Right cardiac atrium (tissue), 5 donors: ENCODE data around the gene NF2. TPM values are rescaled to one million over a fixed set of nuclear protein-coding genes. Genes with fewer than 3 reads are reported as not detected.

Experiments
- ATAC-seq, 2 donors: fragments of 200-7000 bp; cut with Tn5 transposase; one replicate each; pipeline versions ENCODE4 v1.8.0 to v1.9.1; 2020; ENCODE audit warnings: moderate library complexity in 2 of 2, mild to moderate bottlenecking in 1 of 2
- DNase-seq, 3 donors: peaks; one replicate each; pipeline ENCODE4 v3.0.0-alpha.2; 2020
- H3K27ac ChIP-seq: one replicate; pipeline ENCODE4 v1.5.1; 2013; ENCODE audit warnings: mild to moderate bottlenecking, low read length, control low read depth, moderate library complexity
- H3K27me3 ChIP-seq: one replicate; pipeline ENCODE4 v1.6.1; 2013; ENCODE audit not compliant: control insufficient read depth, insufficient read depth
- H3K4me1 ChIP-seq: one replicate; pipeline ENCODE4 v1.6.1; 2013; ENCODE audit warnings: low read length; ENCODE audit not compliant: control insufficient read depth, insufficient read depth
- H3K4me3 ChIP-seq: one replicate; pipeline ENCODE4 v1.5.1; 2013; ENCODE audit warnings: low read length, control low read depth
- H3K9me3 ChIP-seq: one replicate; pipeline ENCODE4 v1.6.1; 2013; ENCODE audit warnings: low read length; ENCODE audit not compliant: control insufficient read depth
- WGBS: extraction: QIAGEN DNeasy Blood & Tissue Kit; methylation state at CpG from one replicate; pipeline ENCODE4 v1.1.7; 2013; 5-methylcytosine and 5-hydroxymethylcytosine counted together
- intact Hi-C, 4 donors: fragments of 100-400 bp; cut with DNase I; formaldehyde crosslinking; loops; one replicate each; pipeline versions ENCODE4 v1.11.0 to v1.14.0; 2022 to 2023
- polyA plus RNA-seq: library from polyadenylated mRNA; stranded (reverse); fragments of 200-250 nt; gene quantifications from one replicate; pipeline ENCODE4 v1.2.3, GENCODE V29; 2013
- total RNA-seq, 4 donors: library from RNA; stranded (reverse); fragmentation: NEBNext Ultra II Directional; extraction: Animal tissue kit (Norgen Biotek cat#: 25700); gene quantifications; one replicate each; pipeline ENCODE4 v1.2.1, GENCODE V29; 2021
- donor health status: healthy with polysubstance abuse.
- donor health status: DM: no; HTN: yes; CAD: no.
- donor health status: DM: no; HTN: no; CAD: no.
- donor health status: DM: no; HTN: yes; CAD: no; lungs with severe emphysema.
- donor health status: DM: yes; HTN: yes; CAD: no.

The NF2 gene
- total and polyA plus RNA-seq, 5 donors = 23.4 to 53.9 (median 49.0) TPM

DNA sequence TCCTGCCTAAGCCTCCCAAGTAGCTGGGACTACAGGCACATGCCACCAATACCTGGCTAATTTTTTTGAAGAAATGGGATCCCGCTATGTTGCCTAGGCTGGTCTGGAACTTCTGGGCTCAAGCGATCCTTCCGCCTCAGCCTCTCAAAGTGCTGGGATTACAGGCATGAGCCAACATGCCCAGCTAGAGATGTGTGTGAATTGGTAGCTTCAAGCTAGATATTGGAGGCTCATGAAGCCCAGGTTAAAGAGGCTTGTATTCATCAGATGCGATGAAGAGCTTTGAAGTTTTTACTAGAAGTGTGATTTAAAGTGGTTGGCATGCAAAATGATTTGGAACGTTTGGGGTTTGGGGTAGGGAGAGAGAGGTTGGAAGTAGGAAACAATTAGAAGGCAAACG, 19.6 kb downstream of the NF2 start:
- H3K9me3 ChIP-seq = no peaks in the 10 kb centered on the region
- DNase-seq = no peak
- intact Hi-C loops = no loop called here
- H3K4me3 ChIP-seq = no peak overlapping the region
- no peak overlapping the region for H3K27ac ChIP-seq
- H3K4me1 ChIP-seq = peaks cover 2% of the 10 kb centered on the region
- no peak for ATAC-seq
- 85% methylated on average over 6 of the region's 6 CpGs for WGBS
- H3K27me3 ChIP-seq = no peaks in the 10 kb centered on the region

DNA sequence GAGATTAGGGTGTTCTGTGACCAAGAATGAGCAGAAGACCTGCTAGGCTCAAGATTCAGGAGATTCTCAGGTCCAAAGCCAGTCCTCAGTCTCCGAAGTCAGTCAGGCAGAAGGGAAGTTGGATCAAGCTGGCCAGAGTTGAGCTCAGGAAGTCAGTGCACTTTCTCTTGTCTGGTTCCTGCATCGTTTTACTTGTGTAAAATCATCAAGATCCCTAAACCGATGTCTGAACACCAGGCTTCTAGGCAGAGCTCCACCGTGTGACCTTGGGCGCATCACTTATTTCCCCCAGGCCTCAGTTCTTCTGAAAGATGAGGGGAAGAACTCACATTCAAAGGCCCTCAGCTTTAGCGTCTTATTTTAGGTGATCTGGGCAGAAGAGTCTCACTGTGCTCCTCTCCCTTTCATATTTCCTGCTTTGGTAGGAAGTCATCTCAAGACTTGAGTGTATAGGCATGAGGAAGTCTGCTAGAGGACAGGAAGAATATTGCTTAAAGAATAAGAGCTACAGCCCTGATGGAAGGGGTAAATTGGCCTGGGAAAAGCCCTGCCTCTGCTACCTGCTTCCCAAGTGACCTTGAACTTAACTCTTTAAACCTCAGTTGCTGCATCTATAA, 20.2 kb downstream of the NF2 start:
- intact Hi-C loops = no loop called here
- Histone ChIP-seq H3K9me3 (no peaks in the 10 kb centered on the region), H3K27ac (no peak overlapping the region), H3K27me3 (no peaks in the 10 kb centered on the region), H3K4me1 (peaks cover 2% of the 10 kb centered on the region), H3K4me3 (no peak overlapping the region)
- DNase-seq (no peak), ATAC-seq (no peak)
- WGBS = 57% methylated on average over 6 of the region's 6 CpGs

DNA sequence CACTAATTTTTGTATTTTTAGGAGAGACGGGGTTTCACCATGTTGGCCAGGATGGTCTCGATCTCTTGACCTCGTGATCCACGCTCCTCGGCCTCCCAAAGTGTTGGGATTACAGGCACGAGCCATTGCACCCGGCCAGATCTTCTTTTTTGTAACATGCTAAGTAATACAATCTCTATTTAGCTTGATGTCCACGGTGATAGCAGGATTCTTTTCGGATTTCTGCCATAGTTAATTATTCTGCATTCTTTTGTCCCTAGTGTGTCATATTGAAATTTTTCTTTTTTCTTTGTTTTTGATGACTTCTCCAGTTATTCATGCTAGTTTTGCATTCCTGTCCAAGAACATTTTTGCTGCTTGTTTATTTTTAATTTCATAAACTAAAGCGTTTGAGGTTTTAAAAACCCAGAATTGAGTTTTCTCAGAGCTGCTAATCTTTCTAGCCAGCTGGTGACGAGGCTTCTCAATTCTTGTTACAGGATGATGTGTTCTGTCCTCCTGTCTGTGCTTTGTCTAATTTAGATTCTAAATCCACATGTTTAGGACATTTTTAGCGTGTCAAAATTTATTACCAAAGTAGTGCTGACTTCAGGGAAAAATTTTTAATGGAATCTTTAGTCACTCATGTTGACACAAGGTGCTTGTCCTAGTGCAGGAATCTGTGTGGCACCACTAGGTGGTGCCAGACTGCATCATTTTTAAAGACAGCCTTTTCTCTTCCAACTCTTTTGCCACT, 21.8 kb downstream of the NF2 start:
- no peaks in the 10 kb centered on the region for H3K9me3 ChIP-seq
- peaks cover 2% of the 10 kb centered on the region for H3K4me1 ChIP-seq

DNA sequence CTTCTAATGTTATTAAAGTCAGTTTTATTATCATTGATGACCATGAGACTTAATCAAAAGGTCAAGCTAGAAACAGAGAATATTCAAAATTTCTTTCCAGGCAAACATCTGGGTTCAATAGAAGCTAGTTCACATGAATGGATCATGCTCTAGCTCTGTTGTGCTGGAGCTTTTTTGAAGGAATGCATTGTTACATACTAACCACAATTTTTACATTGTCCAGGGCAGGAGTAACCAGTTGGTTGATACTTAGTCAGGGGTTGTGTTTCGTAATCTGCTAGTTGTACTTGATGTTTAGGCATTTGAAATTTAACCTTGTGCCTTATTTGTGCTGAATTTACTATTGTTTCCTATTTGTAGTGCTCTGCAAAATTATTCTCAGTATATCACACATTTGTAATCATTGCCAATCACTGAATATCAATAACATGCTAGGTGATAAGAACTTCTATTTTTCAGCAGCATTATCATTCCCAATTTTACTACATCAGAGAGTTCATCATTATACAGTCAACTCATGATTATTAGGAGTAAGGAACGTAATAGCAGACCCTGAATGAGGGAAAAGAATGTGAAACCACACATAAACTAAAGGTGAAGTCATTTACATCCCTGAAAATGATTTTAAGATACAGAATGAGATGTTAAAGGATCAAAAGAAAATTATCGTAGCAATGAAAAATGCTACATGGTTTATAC, 23.2 kb downstream of the NF2 start:
- WGBS = 94% methylated on average over 3 of the region's 3 CpGs
- Histone ChIP-seq H3K27ac (no peak overlapping the region), H3K9me3 (no peaks in the 10 kb centered on the region), H3K4me1 (peaks cover 4% of the 10 kb centered on the region), H3K27me3 (no peaks in the 10 kb centered on the region), H3K4me3 (no peak overlapping the region)
- no peak for ATAC-seq
- no peak for DNase-seq
- intact Hi-C loops = no loop called here

More for the DNA sequence above, 21.8 kb downstream of the NF2 start:
- Histone ChIP-seq H3K4me3 (no peak overlapping the region), H3K27ac (no peak overlapping the region), H3K27me3 (no peaks in the 10 kb centered on the region)
- intact Hi-C loops = no loop called here
- peak in 2 of 3 donors; percentile 43 to 75 for DNase-seq
- ATAC-seq = peak; percentile 62 to 68
- 71% methylated on average over 12 of the region's 12 CpGs for WGBS

DNA sequence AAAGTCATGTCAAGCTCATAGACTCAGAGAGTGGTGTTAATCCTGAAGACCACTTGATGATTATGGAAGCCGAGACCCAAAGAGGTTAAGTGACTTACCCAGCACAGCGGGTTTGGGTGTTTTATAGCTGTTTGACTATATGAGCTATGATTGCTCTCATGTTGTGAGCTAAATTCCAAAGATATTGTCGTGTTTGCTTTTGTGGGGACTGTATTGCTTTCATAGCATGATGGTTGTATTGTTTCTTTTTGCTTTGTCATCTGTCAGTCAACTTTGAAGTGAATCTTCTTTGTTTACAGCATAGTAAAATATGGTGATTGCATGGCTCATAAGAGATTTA, 23.7 kb downstream of the NF2 start:
- Histone ChIP-seq H3K4me3 (no peak overlapping the region), H3K4me1 (peaks cover 4% of the 10 kb centered on the region), H3K9me3 (no peaks in the 10 kb centered on the region), H3K27ac (no peak overlapping the region), H3K27me3 (no peaks in the 10 kb centered on the region)
- ATAC-seq (no peak), DNase-seq (no peak)
- intact Hi-C loops = no loop called here
- 92% methylated on average over 3 of the region's 3 CpGs for WGBS

DNA sequence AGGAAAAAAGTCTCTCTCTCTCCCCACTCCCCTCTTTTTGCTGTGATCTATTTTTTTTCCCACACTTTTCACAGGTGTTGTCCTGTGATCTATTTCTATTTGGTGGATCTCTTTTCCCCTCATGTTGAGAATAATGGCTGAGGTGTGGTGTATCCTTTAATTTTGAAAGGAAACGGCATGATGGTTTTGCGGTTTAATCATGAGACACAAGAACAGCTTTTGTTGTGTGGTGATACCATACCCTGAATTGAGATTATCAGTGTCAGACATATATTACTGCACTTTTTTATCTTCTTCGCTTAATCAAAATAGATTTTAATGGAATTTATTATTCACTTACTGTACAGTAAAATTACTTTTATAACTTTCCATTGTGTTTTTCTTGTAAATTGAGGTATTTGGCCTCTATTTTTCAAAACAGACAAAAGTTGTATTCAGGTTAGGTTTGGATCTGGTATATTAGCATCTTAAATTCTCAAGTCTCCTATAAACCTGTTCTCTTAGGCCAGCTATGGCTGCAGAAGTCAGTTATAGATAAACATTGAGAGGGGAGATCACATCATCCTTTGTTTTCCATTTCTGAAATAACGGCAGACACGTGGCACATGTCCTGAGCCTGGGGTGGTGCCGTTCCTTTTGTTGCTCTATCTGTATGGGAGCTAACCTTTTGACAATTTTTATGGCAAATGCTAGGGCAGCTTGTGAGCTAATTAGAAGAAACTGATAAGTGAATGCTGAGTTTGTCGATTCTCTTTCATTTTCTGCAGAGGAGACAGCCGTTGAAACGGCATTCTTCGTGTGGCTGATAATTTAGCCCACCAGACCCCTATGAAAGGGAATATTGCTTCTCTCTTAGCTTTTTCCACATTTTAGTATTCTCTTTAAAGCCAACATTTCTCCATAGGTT, 25.8 kb downstream of the NF2 start:
- intact Hi-C loops = no loop called here

DNA sequence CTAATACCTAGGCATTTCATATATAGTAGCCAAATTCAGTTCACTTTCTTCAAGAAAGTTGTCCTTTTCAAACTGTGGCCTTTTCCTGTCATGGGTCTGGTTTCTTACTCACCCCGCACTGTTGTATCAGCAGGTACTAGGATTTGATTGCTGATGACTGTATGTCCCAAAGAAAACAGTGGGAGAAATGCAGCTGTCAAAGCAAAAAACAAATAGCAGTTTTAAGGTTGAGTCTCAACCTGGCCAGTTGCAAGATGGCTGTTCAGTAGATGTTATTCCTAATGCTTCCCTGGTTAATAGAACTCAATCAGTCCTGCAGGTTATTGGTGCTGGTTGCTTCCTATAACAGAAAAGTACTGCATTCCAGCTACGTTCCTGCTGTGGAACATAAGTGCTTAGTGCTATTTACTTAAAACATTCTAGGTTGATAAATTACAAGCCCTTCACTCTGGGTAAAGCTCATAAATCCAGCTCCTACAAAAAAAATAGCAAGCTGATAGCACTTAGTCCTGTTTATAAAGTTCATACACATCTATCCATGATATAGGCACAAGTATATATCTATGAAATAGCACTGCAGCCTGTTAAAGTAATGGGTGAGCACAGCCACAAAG, 26.6 kb downstream of the NF2 start:
- Histone ChIP-seq H3K4me1 (peaks cover 9% of the 10 kb centered on the region), H3K27me3 (no peaks in the 10 kb centered on the region), H3K27ac (peak overlapping the region; percentile 77), H3K4me3 (no peak overlapping the region), H3K9me3 (no peaks in the 10 kb centered on the region)
- WGBS = 89% methylated on average over 2 of the region's 2 CpGs
- ATAC-seq = no peak
- intact Hi-C loops = loop anchor here in 3 of 4 donors (10.0 kb wide), 2 partner anchors 375 to 455 kb away; partner anchors contain the start of gene HORMAD2 (in 3 of the 3)
- no peak for DNase-seq

More for the DNA sequence above, 25.8 kb downstream of the NF2 start:
- no peaks in the 10 kb centered on the region for H3K27me3 ChIP-seq
- 81% methylated on average over 10 of the region's 10 CpGs for WGBS
- H3K4me1 ChIP-seq = peaks cover 9% of the 10 kb centered on the region
- H3K27ac ChIP-seq = no peak overlapping the region
- no peak overlapping the region for H3K4me3 ChIP-seq
- DNase-seq (no peak), ATAC-seq (no peak)
- H3K9me3 ChIP-seq = no peaks in the 10 kb centered on the region

DNA sequence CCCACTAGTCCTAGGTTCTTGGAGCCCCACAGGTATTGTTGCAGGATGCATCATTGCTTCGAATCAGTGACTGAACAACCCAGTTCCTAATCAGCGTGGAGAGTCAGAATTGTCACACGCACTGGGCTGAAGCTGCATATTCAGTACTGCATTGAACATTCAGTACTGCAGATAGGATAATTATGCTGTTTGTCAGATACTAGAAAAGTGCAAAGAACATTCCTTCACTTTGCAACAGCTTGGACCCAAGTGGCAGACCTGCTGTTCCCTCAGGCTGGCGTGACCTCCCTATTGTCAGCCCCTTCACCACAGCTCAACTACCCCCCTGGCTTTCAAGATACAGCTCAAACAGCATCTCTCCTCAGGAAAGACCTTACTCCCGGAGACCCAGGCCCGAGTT, 27.6 kb downstream of the NF2 start:
- peak; percentile 59 to 81 for ATAC-seq
- Histone ChIP-seq H3K4me3 (no peak overlapping the region), H3K27me3 (no peaks in the 10 kb centered on the region), H3K4me1 (peaks cover 9% of the 10 kb centered on the region), H3K27ac (peak overlapping the region; percentile 77), H3K9me3 (no peaks in the 10 kb centered on the region)
- peak in 1 of 3 donors; percentile 51 for DNase-seq
- 77% methylated on average over 6 of the region's 6 CpGs for WGBS
- intact Hi-C loops = loop anchor here in 3 of 4 donors (10.0 kb wide), 2 partner anchors 374 to 454 kb away; partner anchors contain the start of gene HORMAD2 (in 3 of the 3)

GRCh38 chr22:29631725-29632124, 28.3 kb downstream of the NF2 start:
- Histone ChIP-seq H3K27me3 (no peaks in the 10 kb centered on the region), H3K27ac (no peak overlapping the region), H3K4me3 (no peak overlapping the region), H3K4me1 (peaks cover 9% of the 10 kb centered on the region), H3K9me3 (no peaks in the 10 kb centered on the region)
- ATAC-seq (no peak), DNase-seq (no peak)
- WGBS = 82% methylated on average over 1 of the region's 1 CpG
- intact Hi-C loops = loop anchor here in 3 of 4 donors (10.0 kb wide), 2 partner anchors 373 to 453 kb away; partner anchors contain the start of gene HORMAD2 (in 3 of the 3)

DNA sequence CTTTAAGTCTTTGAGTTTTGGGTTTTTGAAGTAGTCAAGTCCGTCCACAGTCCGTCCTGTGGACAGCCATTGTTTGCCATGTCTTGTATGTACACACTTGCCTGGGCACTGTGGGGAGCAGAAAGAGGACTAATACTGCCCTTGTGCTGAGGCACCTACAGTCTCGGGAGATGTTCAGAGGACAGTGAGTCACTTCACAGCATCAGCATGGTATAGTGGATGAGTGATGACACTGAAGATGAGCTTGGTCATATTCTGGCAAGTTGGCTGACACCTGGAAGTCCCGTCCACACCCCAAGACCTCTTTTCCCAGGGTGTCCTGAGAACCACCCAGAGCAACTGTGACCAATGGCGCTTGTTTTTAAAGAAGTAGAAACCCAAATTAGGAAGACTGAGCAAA, 29.2 kb downstream of the NF2 start:
- DNase-seq (no peak), ATAC-seq (no peak)
- H3K4me3 ChIP-seq = no peak overlapping the region
- peaks cover 9% of the 10 kb centered on the region for H3K4me1 ChIP-seq
- no peak overlapping the region for H3K27ac ChIP-seq
- H3K9me3 ChIP-seq = no peaks in the 10 kb centered on the region
- WGBS = 97% methylated on average over 5 of the region's 5 CpGs
- intact Hi-C loops = loop anchor here in 3 of 4 donors (10.0 kb wide), 2 partner anchors 372 to 452 kb away; partner anchors contain the start of gene HORMAD2 (in 3 of the 3)
- H3K27me3 ChIP-seq = no peaks in the 10 kb centered on the region
